22Rv1 (cell line): Measurements from ENCODE around the gene KXD1.

Experiments used
- ZFX ChIP-seq: fragments of 450-650 bp; IDR thresholded peaks from 2 replicates; pipeline ENCODE4 v1.6.1; 2017; ENCODE audit warnings: antibody characterized with exemption, borderline replicate concordance
- TF ChIP-seq, protein P1 (sequence below): fragments of 450-650 bp; IDR thresholded peaks from 2 replicates; pipeline ENCODE4 v1.5.1; 2017; ENCODE audit warnings: mild to moderate bottlenecking

DNA sequence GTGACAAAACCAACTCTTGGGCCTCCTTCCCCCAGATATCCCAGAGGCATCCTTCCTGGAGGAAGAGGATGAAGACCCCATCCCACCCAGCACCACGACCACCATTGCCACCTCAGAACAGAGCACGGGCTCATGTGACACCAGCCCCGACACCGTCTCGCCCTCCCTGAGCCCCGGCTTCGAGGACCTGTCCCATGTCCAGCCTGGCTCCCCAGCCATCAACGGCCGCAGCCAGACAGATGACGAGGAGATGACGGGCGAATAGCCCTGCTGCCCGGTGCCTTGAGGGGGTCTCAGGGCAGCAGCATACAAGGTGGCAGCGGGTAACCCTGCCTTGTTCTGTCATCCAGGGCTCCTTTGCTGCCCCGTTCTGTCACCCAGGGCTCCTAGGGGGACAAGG is 10.7 kb downstream of the KXD1 start:
- TF ChIP-seq, protein P1, sequence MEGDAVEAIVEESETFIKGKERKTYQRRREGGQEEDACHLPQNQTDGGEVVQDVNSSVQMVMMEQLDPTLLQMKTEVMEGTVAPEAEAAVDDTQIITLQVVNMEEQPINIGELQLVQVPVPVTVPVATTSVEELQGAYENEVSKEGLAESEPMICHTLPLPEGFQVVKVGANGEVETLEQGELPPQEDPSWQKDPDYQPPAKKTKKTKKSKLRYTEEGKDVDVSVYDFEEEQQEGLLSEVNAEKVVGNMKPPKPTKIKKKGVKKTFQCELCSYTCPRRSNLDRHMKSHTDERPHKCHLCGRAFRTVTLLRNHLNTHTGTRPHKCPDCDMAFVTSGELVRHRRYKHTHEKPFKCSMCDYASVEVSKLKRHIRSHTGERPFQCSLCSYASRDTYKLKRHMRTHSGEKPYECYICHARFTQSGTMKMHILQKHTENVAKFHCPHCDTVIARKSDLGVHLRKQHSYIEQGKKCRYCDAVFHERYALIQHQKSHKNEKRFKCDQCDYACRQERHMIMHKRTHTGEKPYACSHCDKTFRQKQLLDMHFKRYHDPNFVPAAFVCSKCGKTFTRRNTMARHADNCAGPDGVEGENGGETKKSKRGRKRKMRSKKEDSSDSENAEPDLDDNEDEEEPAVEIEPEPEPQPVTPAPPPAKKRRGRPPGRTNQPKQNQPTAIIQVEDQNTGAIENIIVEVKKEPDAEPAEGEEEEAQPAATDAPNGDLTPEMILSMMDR = no peak
- TF ChIP-seq ZFX = no peak
